ENCODE results near the gene FZD1.

Gene FZD1
- 0 to 0.84 (median 0.06) reads per million in 9 experiments for total RNA-seq

GRCh38 chr7:91264046-91264923 lies at the start of gene FZD1:
FZD1 (plus strand) TSS chr7:91264433; CDS start chr7:91264881, 448 bp downstream.
- DNase-seq (peak in 2 of 3 experiments; percentile 2 to 4), ATAC-seq (replicated peaks) (peak; percentile 62)
- Mint-ChIP-seq H3K36me3 (ENCODE audit: insufficient read depth) (no peaks in the 10 kb centered on the region), H3K4me1 (ENCODE audit: low read depth in 2 of 2) (peaks cover 0 to 2% of the 10 kb centered on the region in 2 donors), H3K4me3 (peak within 1 kb of the TSS; percentile 31 to 67), H3K27me3 (peaks cover 33 to 62% of the 10 kb centered on the region in 2 donors), H3K9me3 (no peaks in the 10 kb centered on the region), H3K27ac (no peak within 1 kb of the TSS)

- ATAC-seq (replicated peaks): no peak
Observed at GRCh38 chr7:91226411-91226810, 37.8 kb upstream of the FZD1 start.

GRCh38 chr7:91228327-91228726 lies 35.9 kb upstream of the FZD1 start:
- peaks cover 2 to 3% of the 10 kb centered on the region in 2 donors for H3K9me3 Mint-ChIP-seq
- H3K27me3 Mint-ChIP-seq: peaks cover 0 to 3% of the 10 kb centered on the region in 2 donors
- no peak for DNase-seq
- peaks cover 2% of the 10 kb centered on the region for H3K36me3 Mint-ChIP-seq (ENCODE audit: insufficient read depth)
- ATAC-seq (replicated peaks): no peak
- no peak overlapping the region for H3K4me3 Mint-ChIP-seq
- no peaks in the 10 kb centered on the region for H3K4me1 Mint-ChIP-seq (ENCODE audit: low read depth in 2 of 2)
- no peak overlapping the region for H3K27ac Mint-ChIP-seq

More at GRCh38 chr7:91226411-91226810, 37.8 kb upstream of the FZD1 start:
- Mint-ChIP-seq H3K36me3 (ENCODE audit: insufficient read depth) (no peaks in the 10 kb centered on the region), H3K9me3 (no peaks in the 10 kb centered on the region), H3K27ac (no peak overlapping the region), H3K27me3 (no peaks in the 10 kb centered on the region), H3K4me1 (ENCODE audit: low read depth in 2 of 2) (no peaks in the 10 kb centered on the region), H3K4me3 (no peak overlapping the region)
- DNase-seq: no peak

GRCh38 chr7:91228927-91229558 lies 35.2 kb upstream of the FZD1 start:
- no peaks in the 10 kb centered on the region for H3K4me1 Mint-ChIP-seq (ENCODE audit: low read depth in 2 of 2)
- H3K4me3 Mint-ChIP-seq: no peak overlapping the region
- H3K9me3 Mint-ChIP-seq: peaks cover 3 to 9% of the 10 kb centered on the region in 2 donors
- DNase-seq (no peak), ATAC-seq (replicated peaks) (no peak)
- H3K27me3 Mint-ChIP-seq: peaks cover 0 to 6% of the 10 kb centered on the region in 2 donors
- H3K36me3 Mint-ChIP-seq (ENCODE audit: insufficient read depth): peaks cover 5% of the 10 kb centered on the region
- H3K27ac Mint-ChIP-seq: no peak overlapping the region

GRCh38 chr7:91230100-91230499 lies 34.1 kb upstream of the FZD1 start:
- peaks cover 0 to 6% of the 10 kb centered on the region in 2 donors for H3K27me3 Mint-ChIP-seq
- no peak for DNase-seq
- H3K36me3 Mint-ChIP-seq (ENCODE audit: insufficient read depth): peaks cover 5% of the 10 kb centered on the region
- H3K9me3 Mint-ChIP-seq: peaks cover 3 to 10% of the 10 kb centered on the region in 2 donors
- no peaks in the 10 kb centered on the region for H3K4me1 Mint-ChIP-seq (ENCODE audit: low read depth in 2 of 2)
- ATAC-seq (replicated peaks): no peak
- no peak overlapping the region for H3K4me3 Mint-ChIP-seq
- H3K27ac Mint-ChIP-seq: no peak overlapping the region

- Mint-ChIP-seq H3K36me3 (ENCODE audit: insufficient read depth) (peaks cover 5% of the 10 kb centered on the region), H3K4me1 (ENCODE audit: low read depth in 2 of 2) (no peaks in the 10 kb centered on the region), H3K9me3 (peaks cover 3 to 10% of the 10 kb centered on the region in 2 donors), H3K27ac (no peak overlapping the region), H3K27me3 (peaks cover 0 to 6% of the 10 kb centered on the region in 2 donors), H3K4me3 (no peak overlapping the region)
- DNase-seq: no peak
- no peak for ATAC-seq (replicated peaks)
Observed at GRCh38 chr7:91230503-91230902, 33.7 kb upstream of the FZD1 start.

- peaks cover 3 to 10% of the 10 kb centered on the region in 2 donors for H3K9me3 Mint-ChIP-seq
- peaks cover 5% of the 10 kb centered on the region for H3K36me3 Mint-ChIP-seq (ENCODE audit: insufficient read depth)
- no peak overlapping the region for H3K4me3 Mint-ChIP-seq
- ATAC-seq (replicated peaks) (no peak), DNase-seq (no peak)
- no peaks in the 10 kb centered on the region for H3K4me1 Mint-ChIP-seq (ENCODE audit: low read depth in 2 of 2)
- no peak overlapping the region for H3K27ac Mint-ChIP-seq
- peaks cover 0 to 6% of the 10 kb centered on the region in 2 donors for H3K27me3 Mint-ChIP-seq
Observed at GRCh38 chr7:91233212-91233611, 31.0 kb upstream of the FZD1 start.

- no peak for DNase-seq
- Mint-ChIP-seq H3K27me3 (peaks cover 0 to 6% of the 10 kb centered on the region in 2 donors), H3K36me3 (ENCODE audit: insufficient read depth) (peaks cover 5% of the 10 kb centered on the region), H3K27ac (no peak overlapping the region), H3K4me1 (ENCODE audit: low read depth in 2 of 2) (no peaks in the 10 kb centered on the region), H3K9me3 (peaks cover 3 to 10% of the 10 kb centered on the region in 2 donors), H3K4me3 (no peak overlapping the region)
- ATAC-seq (replicated peaks): no peak
Observed at GRCh38 chr7:91235211-91235832, 28.9 kb upstream of the FZD1 start.

GRCh38 chr7:91239171-91239604 lies 25.0 kb upstream of the FZD1 start:
- Mint-ChIP-seq H3K36me3 (ENCODE audit: insufficient read depth) (no peaks in the 10 kb centered on the region), H3K27me3 (no peaks in the 10 kb centered on the region), H3K4me1 (ENCODE audit: low read depth in 2 of 2) (no peaks in the 10 kb centered on the region), H3K4me3 (no peak overlapping the region), H3K27ac (no peak overlapping the region), H3K9me3 (no peaks in the 10 kb centered on the region)
- DNase-seq (no peak), ATAC-seq (replicated peaks) (no peak)

- ATAC-seq (replicated peaks) (no peak), DNase-seq (no peak)
- Mint-ChIP-seq H3K9me3 (no peaks in the 10 kb centered on the region), H3K27me3 (no peaks in the 10 kb centered on the region), H3K27ac (no peak overlapping the region), H3K4me3 (no peak overlapping the region), H3K36me3 (ENCODE audit: insufficient read depth) (no peaks in the 10 kb centered on the region), H3K4me1 (ENCODE audit: low read depth in 2 of 2) (no peaks in the 10 kb centered on the region)
Observed at GRCh38 chr7:91239772-91240171, 24.5 kb upstream of the FZD1 start.

GRCh38 chr7:91240376-91240941 lies 23.8 kb upstream of the FZD1 start:
- no peak for ATAC-seq (replicated peaks)
- Mint-ChIP-seq H3K27me3 (no peaks in the 10 kb centered on the region), H3K4me3 (no peak overlapping the region), H3K4me1 (ENCODE audit: low read depth in 2 of 2) (no peaks in the 10 kb centered on the region), H3K36me3 (ENCODE audit: insufficient read depth) (no peaks in the 10 kb centered on the region), H3K27ac (no peak overlapping the region), H3K9me3 (no peaks in the 10 kb centered on the region)
- DNase-seq: no peak

GRCh38 chr7:91242097-91242844 lies 22.0 kb upstream of the FZD1 start:
- H3K27ac Mint-ChIP-seq: no peak overlapping the region
- no peaks in the 10 kb centered on the region for H3K36me3 Mint-ChIP-seq (ENCODE audit: insufficient read depth)
- DNase-seq (no peak), ATAC-seq (replicated peaks) (no peak)
- H3K4me3 Mint-ChIP-seq: no peak overlapping the region
- H3K9me3 Mint-ChIP-seq: no peaks in the 10 kb centered on the region
- H3K4me1 Mint-ChIP-seq (ENCODE audit: low read depth in 2 of 2): no peaks in the 10 kb centered on the region
- no peaks in the 10 kb centered on the region for H3K27me3 Mint-ChIP-seq

Data from effector memory CD8-positive, alpha-beta T cell (primary cell).